Spleen (tissue), 7 donors: Measurements from ENCODE around the gene MSTN.
"Not testable (repeated sequence)": the region's sequence is repeated elsewhere in the genome, so short reads cannot be mapped to it uniquely, and the experiment has no call there.

Experiments used
- CTCF ChIP-seq, 11 experiments: fragments of 200-600 bp in 7 of 11; fragments of 450-650 bp in 4 of 11; sonication (generic) in 4 of 11; IDR thresholded peaks in 8 of 11; conservative IDR thresholded peaks in 3 of 11; 1 replicate in 7 of 11; 2 replicates in 4 of 11; pipeline versions ENCODE4 v1.4.0 to v1.8.0; 2016 to 2021; ENCODE audit warnings: antibody characterized with exemption in 11 of 11, inconsistent platforms in 4 of 11, mild to moderate bottlenecking in 1 of 11
- POLR2A ChIP-seq, 3 donors: fragments of 450-650 bp; IDR thresholded peaks; one replicate each; pipeline ENCODE4 v1.5.1; 2017; ENCODE audit warnings: antibody characterized with exemption in 3 of 3, mild to moderate bottlenecking in 1 of 3
- donor health status: DM: no; HTN: no; CAD: no; lungs with moderate emphysema.
- donor health status: DM: no; HTN: no; CAD: no.
- donor health status: DM: no; HTN: no; CAD: no.

DNA sequence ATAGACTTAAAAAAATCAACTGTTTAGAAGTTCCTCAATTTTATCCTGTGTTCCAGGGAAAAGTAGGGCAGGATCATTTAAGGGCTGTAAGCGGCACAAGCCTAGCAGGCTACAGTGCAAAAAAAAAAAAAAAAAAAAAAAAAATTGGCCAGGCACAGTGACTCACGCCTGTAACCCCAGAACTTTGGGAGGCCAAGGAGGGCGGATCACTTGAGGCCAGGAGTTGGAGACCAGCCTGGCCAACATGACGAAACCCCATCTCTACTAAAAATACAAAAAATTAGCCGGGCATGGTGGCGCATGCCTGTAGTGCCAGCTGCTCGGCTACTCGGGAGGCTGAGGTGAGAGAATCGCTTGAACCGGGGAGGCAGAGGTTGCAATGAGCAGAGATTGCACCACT lies 28.1 kb downstream of the MSTN start:
- TF ChIP-seq CTCF (IDR thresholded peaks at IDR 0.05 in 8 of 11, conservative IDR thresholded peaks at IDR 0.05 in 3 of 11); POLR2A (IDR thresholded peaks at IDR 0.05): not testable (repeated sequence)
